ENCODE measurements around the gene CD300LD.
"Not testable (repeated sequence)": the region's sequence is repeated elsewhere in the genome, so short reads cannot be mapped to it uniquely, and the experiment has no call there.

The CD300LD gene

GRCh38 chr17:74579900-74580299 lies 12.2 kb downstream of the CD300LD start:
- peak; percentile 45 for DNase-seq (ENCODE audit: low read depth, low spot score)
- H3K4me3 ChIP-seq (ENCODE audit: low read length) = no peak overlapping the region

GRCh38 chr17:74578979-74579378 lies 13.1 kb downstream of the CD300LD start:
- DNase-seq (ENCODE audit: low read depth, low spot score) = no peak
- no peak overlapping the region for H3K4me3 ChIP-seq (ENCODE audit: low read length)

GRCh38 chr17:74574489-74575142 lies 17.5 kb downstream of the CD300LD start:
- H3K4me3 ChIP-seq (ENCODE audit: low read length) = no peak overlapping the region
- DNase-seq (ENCODE audit: low read depth, low spot score) = no peak

- DNase-seq (ENCODE audit: low read depth, low spot score); H3K4me3 ChIP-seq (ENCODE audit: low read length): not testable (repeated sequence)
Observed at GRCh38 chr17:74573635-74574034, 18.4 kb downstream of the CD300LD start.

GRCh38 chr17:74573169-74573568 lies 18.9 kb downstream of the CD300LD start:
- no peak for DNase-seq (ENCODE audit: low read depth, low spot score)
- H3K4me3 ChIP-seq (ENCODE audit: low read length) = no peak overlapping the region

- DNase-seq (ENCODE audit: low read depth, low spot score) = no peak
Observed at GRCh38 chr17:74571621-74572270, 20.3 kb downstream of the CD300LD start.

GRCh38 chr17:74569020-74570003 lies 22.8 kb downstream of the CD300LD start:
- no peak for DNase-seq (ENCODE audit: low read depth, low spot score)
- no peak overlapping the region for H3K4me3 ChIP-seq (ENCODE audit: low read length)

More at GRCh38 chr17:74571621-74572270, 20.3 kb downstream of the CD300LD start:
- no peak overlapping the region for H3K4me3 ChIP-seq (ENCODE audit: low read length)

- no peak for DNase-seq (ENCODE audit: low read depth, low spot score)
- no peak overlapping the region for H3K4me3 ChIP-seq (ENCODE audit: low read length)
Observed at GRCh38 chr17:74568106-74568873, 23.8 kb downstream of the CD300LD start.

- DNase-seq (ENCODE audit: low read depth, low spot score) = no peak
- H3K4me3 ChIP-seq (ENCODE audit: low read length) = no peak within 1 kb of the TSS
Observed at GRCh38 chr17:74567397-74567796, 24.7 kb downstream of the CD300LD start, which contains the start of gene CD300H. TSS of gene CD300H (minus strand) at chr17:74567509.

GRCh38 chr17:74566132-74566753 lies 25.8 kb downstream of the CD300LD start:
- no peak overlapping the region for H3K4me3 ChIP-seq (ENCODE audit: low read length)
- peak; percentile 31 for DNase-seq (ENCODE audit: low read depth, low spot score)

GRCh38 chr17:74565126-74565525 lies 27.0 kb downstream of the CD300LD start:
- no peak for DNase-seq (ENCODE audit: low read depth, low spot score)
- no peak overlapping the region for H3K4me3 ChIP-seq (ENCODE audit: low read length)

- DNase-seq (ENCODE audit: low read depth, low spot score) = no peak
- no peak overlapping the region for H3K4me3 ChIP-seq (ENCODE audit: low read length)
Observed at GRCh38 chr17:74563358-74563757, 28.7 kb downstream of the CD300LD start.

- no peak overlapping the region for H3K4me3 ChIP-seq (ENCODE audit: low read length)
- DNase-seq (ENCODE audit: low read depth, low spot score) = no peak
Observed at GRCh38 chr17:74561586-74561985, 30.5 kb downstream of the CD300LD start.

GRCh38 chr17:74558882-74559519 lies 33.1 kb downstream of the CD300LD start:
- DNase-seq (ENCODE audit: low read depth, low spot score) = peak; percentile 31
- no peak overlapping the region for H3K4me3 ChIP-seq (ENCODE audit: low read length)

GRCh38 chr17:74558402-74558801 lies 33.7 kb downstream of the CD300LD start:
- not testable (repeated sequence) for DNase-seq (ENCODE audit: low read depth, low spot score); H3K4me3 ChIP-seq (ENCODE audit: low read length)

GRCh38 chr17:74555427-74555940 lies 36.6 kb downstream of the CD300LD start:
- DNase-seq (ENCODE audit: low read depth, low spot score) = no peak
- H3K4me3 ChIP-seq (ENCODE audit: low read length) = no peak overlapping the region

- no peak for DNase-seq (ENCODE audit: low read depth, low spot score)
Observed at GRCh38 chr17:74554909-74555308, 37.2 kb downstream of the CD300LD start.

GRCh38 chr17:74552037-74552436 lies 40.0 kb downstream of the CD300LD start:
- H3K4me3 ChIP-seq (ENCODE audit: low read length) = no peak overlapping the region
- no peak for DNase-seq (ENCODE audit: low read depth, low spot score)

More at GRCh38 chr17:74554909-74555308, 37.2 kb downstream of the CD300LD start:
- no peak overlapping the region for H3K4me3 ChIP-seq (ENCODE audit: low read length)
